ENCODE measurements around the gene LPP.

LPP gene

DNA sequence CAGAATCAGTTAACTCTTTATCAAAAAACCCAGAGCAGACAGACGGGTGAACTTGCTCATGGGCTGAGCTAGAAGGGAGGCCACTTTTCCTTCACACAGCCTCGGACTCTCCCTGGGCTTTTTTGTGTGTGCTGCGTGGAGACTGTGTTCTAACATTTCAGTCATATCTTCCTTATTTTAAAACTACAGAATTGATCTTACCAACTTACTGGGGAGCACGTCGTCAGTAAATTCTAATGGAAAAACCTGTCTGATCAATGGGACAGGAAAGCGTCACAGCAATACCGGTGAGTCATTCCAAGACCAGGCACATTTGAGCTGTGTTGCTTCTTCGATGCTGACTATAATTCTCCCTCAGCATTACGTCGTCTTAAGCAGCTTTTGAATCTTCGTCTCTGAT lies 145.1 kb downstream of the LPP start:
- no peak for DNase-seq (ENCODE audit: low read depth)

DNA sequence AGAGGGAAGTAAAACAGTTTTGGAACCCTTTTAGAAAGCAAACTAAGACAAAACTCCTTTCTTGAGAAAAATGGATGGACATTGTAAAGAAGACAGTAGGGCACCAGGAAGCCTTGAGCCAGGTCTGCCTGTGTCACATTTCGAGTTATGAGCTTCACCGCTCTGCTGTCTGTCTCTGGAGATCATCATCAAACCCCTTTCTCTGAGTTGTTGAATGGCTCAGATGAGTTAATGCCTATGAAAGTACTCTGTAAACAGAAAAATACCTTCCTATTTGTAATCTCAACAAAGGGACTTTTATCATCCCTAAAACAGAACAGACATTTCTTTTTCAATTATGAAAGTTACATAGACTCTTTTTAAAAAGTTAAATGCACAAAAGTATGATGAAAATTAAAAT lies 145.8 kb downstream of the LPP start:
- no peak for DNase-seq (ENCODE audit: low read depth)

DNA sequence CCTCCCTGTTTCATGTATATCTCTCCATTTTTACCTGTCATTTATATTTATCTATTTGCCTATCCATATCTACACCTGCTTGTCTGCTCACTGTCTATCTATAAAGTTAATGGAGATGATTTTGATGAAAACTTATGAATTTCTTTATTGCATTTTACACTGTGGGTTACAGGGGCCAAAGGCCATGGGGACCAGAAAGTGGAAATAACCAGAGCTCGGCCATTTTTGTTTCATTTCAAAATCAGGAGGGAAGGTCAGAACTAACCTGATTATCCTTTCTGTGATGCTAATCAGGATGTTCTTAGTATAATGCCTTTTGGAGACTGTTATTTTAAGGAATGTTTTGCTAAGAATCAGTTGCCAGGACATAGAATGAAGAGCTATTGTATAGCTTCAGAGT lies 147.2 kb downstream of the LPP start:
- no peak for DNase-seq (ENCODE audit: low read depth)

DNA sequence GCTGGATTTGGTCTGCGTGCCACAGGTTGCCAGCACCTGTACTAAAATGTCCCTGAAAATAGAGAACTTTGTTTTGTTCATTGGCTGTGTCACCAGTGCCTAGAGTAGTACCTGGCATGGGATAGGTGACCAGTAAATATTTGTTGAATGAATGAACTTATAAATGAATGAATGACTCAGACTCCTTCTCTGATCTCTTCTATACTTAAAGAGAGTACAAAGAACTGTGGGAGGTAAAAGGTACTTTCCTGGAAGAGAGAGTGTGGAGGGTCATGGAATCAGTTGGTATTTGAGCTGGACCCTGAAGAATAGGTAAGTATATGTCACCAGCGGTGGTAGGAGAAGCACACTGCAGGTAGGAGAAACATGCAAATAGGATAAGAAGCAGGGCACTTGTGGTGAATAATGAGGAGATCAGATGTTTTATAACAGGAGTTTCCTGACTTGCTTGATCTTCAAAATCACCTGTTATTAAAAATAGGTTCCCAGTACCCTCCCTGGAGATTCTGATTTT lies 149.4 kb downstream of the LPP start:
- DNase-seq (ENCODE audit: low read depth), result no peak

DNA sequence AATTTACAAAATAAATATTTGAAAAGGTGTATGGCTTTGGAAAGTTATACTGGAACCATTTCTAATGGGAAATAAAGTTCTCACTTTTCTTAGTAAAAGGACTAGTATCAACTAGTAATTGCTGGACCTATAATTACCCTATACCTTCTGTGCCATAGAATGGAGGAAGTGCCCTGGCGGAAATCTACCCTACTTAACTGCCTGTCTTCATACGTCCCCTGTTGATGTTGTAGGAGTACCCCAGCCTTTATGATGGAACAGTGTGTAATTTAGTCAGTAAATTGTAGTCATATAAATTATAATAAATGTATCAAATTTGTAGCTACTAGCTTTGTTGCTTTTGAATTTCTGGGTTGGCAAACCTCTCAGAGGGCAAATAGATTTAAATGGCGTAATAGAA lies 149.9 kb downstream of the LPP start:
- DNase-seq (ENCODE audit: low read depth), result no peak

GRCh38 chr3:188304501-188304900 lies 150.5 kb downstream of the LPP start:
- DNase-seq (ENCODE audit: low read depth), result no peak

GRCh38 chr3:188305220-188305619 lies 151.3 kb downstream of the LPP start:
- DNase-seq (ENCODE audit: low read depth), result no peak

GRCh38 chr3:188306435-188307005 lies 152.6 kb downstream of the LPP start:
- DNase-seq (ENCODE audit: low read depth), result no peak

DNA sequence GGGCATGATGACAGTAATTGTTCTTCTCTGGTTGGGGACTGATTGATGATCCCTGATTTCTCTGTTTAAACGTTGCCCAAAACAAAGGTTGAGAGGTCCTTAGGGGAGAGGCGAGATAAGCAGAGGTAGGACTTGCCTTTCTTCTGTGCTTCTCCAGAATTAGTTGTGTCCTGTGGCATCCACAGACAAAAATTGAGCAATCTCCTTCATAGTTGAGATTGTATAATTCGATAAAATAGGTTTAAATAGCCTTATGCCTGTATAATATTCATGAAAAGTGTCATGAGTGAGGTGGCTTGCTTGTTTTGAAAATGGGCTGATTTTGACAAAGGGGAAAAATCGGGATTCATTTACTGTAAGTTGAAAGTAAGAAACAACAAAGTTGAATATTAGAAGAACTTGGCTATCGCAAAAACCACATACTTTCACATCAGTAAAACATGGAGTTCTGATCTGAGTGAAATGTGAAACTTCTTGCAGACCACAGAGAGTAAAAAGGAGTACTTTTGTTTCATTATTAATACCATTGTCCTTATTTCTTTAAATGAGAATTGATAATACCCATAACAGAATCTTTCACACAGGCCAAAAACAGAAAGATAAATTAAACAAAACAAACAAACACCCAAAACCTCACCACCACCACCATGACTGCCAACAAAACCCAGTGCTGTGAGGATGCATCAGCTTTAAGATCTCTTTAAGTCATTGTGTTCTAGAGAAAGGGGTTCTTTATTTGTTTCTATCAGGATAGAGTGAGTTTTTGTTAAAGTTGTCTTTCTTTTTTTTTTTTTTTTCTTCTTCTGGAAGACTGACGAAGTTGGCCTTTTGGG lies 155.7 kb downstream of the LPP start:
- no peak for DNase-seq (ENCODE audit: low read depth)

GRCh38 chr3:188310270-188310710 lies 156.3 kb downstream of the LPP start:
- no peak for DNase-seq (ENCODE audit: low read depth)

GRCh38 chr3:188315553-188315952 lies 161.6 kb downstream of the LPP start:
- no peak for DNase-seq (ENCODE audit: low read depth)

GRCh38 chr3:188316021-188316722 lies 162.2 kb downstream of the LPP start:
- no peak for DNase-seq (ENCODE audit: low read depth)

DNA sequence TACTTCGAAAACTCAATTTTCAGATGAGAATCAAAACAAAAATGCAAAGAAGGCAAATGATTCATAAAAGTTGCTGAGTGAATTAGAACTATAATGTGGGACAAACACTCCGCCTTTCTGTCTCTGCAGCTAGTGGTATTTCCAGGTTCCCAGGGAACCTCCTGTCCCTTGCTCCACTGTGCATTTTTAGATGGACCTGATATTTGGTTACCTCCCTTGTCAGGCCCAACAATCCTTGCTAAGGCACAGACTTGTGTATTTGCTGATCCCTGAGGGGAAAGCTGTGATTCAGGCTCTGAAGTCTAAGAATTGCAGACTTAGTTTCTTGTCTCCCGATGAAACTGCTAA lies 162.7 kb downstream of the LPP start:
- no peak for DNase-seq (ENCODE audit: low read depth)

DNA sequence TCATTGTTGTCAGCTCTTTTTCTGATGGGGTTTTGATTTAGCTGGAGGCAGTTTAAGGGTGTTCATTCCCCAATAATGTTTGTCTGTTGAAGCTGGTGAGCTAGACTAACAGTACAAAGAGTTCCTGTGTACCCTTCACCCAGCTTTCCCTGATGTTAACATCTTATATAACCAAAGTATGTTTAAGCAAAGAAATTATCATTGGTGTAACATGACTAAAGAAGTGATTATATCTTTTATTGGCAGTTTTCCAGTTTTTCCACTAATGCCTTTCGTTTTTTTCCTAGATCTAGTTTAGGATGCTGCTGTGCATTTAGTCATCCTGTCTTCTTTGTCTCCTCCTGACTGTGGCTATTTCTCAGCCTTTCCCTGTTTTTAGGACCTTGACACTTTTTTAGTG lies 165.6 kb downstream of the LPP start:
- peak; percentile 86 for DNase-seq (ENCODE audit: low read depth)

DNA sequence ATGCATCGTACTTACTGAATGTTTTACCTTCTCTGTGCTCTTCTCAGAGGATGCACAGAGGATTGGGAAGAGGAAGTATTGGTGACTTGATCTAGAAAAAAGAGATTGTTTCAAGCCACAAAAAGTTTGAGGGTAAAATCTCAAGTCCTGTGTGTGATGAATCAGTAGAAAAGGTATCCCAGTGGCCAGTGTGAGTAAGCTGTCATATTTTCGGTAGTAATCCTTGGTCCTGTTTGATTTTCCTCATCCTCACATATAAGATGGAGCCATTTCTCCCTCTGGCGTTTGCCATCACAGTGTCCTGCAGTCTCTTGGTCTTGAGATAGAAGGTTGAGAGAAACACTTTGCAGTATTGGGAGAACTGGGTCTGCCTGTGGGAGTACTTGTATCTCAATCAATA lies 166.8 kb downstream of the LPP start:
- DNase-seq (ENCODE audit: low read depth), result peak; percentile 90

DNA sequence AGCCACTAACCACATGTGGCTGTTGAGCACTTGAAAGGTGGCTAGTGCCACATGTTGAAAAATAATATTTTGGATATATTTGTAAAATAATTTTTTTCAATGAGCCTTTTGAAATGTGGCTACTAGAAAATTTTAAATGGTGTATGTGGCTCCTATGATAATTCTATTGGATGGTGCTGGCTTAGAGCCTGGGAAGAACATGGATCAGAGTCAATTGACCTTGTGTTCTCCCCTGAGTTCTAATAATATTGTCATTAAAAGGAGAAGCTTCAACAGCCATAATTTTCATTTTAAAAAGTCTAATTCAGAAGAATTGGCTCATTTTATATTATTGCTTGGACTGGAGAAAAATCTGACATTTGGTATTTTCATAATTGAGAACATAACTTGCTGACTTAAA lies 167.3 kb downstream of the LPP start:
- no peak for DNase-seq (ENCODE audit: low read depth)

DNA sequence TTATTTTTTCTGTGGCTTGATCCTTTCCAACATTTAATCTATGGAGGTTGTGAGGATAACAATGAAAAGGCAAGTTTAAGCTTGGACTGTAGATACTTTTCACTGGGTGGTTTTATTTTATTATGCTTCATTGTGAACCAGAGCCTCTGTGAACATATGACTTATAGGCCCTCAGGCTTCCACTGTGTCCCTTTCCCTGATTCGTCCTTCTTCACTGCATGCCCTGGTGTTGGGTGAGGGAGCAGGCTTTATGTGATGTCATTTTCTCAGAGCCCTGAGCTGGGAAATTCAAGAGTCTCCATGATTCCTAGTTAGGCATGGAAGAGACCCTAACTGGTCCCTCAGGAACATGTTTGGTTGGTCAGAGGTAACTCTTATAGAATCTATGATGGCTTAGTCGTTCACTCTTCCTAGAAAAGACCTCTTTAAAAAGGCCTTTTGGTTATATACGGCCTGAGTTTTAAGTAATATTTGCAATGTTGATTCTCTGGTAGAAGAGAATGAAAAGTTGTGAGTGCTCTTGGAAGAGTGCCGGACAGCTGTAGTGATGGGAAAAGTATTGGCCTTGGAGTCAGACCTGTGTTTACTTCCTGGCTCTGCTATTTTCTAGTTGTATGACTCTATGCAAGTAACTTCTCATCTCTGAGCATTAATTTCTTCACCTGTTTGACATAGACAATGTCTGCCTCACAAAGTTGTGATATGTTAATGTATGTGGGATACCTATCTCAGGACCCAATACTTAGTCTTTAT lies 168.4 kb downstream of the LPP start:
- no peak for DNase-seq (ENCODE audit: low read depth)

DNA sequence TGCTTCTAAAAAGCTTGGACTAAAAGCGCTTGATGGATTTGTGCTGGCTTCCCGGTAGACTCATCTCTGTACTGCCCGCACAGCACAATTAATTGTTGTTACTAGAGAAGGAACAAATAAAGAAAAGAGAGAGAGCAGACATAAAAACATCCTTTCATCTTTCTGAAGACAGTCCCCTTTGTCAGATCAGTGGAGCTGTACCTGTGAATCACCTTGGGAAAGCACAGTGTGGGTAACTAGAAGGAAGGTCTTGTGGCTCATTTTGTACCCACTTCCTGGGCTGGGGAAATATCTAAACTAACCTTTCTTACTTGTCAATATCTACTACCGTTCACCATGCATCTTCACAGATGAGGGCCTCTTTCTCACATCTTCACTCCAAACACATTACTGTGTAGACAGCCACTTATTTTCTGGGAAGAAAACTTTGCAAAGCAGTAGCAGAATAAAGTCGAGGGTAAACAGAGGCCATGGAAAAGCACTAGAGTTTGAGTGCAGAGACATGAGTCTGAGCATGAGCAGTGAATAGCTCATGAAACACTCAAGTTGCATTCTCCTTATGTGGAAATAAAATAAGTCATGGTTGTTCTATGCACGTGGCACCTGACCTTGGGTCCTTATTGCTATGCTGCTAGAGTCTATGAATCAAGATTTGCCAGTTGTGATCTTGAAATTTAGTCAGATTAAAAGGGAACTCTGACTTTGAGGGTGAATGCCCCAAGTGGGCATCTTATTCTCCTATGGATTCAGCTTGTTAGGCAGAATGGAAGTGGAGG lies 169.3 kb downstream of the LPP start:
- no peak for DNase-seq (ENCODE audit: low read depth)

GRCh38 chr3:188326111-188326510 lies 172.2 kb downstream of the LPP start:
- no peak for DNase-seq (ENCODE audit: low read depth)

GRCh38 chr3:188326968-188327367 lies 173.0 kb downstream of the LPP start:
- DNase-seq (ENCODE audit: low read depth), result no peak

DNA sequence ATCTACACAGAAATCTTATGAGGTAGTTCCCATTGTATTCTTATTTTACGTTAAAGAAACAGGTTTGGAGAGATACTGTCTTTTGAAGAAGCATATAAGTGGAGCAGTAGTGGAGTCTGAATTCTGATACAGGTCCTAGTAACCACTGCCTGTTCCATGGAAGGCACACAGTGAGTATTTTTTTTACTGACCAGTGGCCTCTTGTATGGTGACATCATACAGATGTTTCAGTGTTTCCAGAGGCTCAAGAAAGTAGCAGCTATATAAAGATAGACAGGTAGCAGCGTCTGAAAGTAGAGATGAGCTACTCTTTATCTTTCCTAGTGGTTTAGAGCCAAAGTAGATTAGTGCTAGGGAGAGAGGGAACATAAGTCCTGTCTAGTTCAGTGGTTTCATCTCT lies 173.5 kb downstream of the LPP start:
- no peak for DNase-seq (ENCODE audit: low read depth)

DNA sequence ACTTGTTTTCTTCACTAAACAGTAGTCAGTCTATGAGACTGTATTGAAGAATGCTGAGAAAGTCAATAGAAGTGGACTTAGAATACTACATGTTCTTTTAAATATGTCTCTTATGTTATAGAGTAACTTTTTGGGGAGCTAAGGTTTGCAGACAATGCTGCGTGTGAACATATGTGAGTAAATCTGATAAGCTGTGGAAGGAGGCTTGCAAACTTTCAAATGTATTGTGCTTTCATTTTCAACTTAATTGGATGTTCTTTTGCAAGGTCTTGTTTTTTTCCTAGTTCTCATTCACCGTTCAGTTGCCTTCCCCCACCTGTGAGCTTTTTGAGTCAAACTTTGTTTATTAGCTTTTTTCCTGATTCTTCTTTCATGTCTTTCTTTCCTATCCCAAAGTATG lies 176.2 kb downstream of the LPP start:
- no peak for DNase-seq (ENCODE audit: low read depth)

Data from ELR (cell line).